HG02870 (cell line): ENCODE data around the gene RAB17.
A peak's percentile ranks its signal among the peaks of the same experiment; 100 is the strongest.

Experiments used
- ATAC-seq: cut with Tn5 transposase; IDR thresholded peaks from one replicate; pipeline ENCODE4 v1.9.1; 2021; ENCODE audit warnings: mild to moderate bottlenecking, moderate library complexity; ENCODE audit not compliant: unreplicated experiment

The RAB17 gene

DNA sequence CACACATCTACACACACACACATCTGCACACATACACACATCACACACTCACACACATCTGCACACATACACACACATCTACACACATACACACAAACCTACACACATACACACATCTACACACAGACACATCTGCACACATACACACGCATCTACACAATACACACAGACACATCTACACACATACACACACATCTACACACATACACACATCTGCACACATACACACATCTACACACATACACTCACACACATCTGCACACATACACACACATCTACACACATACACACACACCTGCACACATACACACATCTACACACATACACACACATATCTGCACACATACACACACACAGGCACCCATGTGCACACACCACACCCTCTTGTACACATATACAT, 24.6 kb downstream of the RAB17 start:
- ATAC-seq, result no peak

DNA sequence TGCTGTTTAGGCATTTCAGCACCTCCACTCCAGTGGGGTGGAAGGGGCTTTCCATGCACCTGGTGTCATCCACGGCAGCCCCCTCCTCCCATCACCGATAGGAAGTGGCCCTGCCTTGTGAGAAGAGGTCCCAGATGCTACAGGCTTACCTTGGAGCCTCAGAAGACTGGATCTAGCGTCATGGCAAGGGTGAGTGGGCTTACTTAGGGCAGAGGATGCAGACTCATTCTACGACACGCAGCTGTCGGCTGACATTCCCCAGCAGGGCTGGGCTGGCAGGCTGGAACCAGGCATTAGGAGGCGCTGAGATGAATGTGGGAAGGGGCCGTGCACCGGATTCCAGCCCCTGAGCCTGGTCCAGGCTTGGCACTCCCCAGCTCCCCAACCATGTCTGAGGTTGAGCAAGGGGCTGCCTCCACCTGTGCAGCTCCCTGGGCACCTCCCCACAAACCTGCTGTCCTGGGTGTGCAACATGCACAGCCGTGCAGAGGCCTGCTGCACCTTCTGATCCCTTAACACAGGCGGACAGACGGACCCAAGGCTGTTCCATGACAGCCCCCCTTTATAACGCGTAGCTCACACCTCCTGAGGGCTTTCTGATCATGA, 25.9 kb downstream of the RAB17 start:
- ATAC-seq, result no peak

DNA sequence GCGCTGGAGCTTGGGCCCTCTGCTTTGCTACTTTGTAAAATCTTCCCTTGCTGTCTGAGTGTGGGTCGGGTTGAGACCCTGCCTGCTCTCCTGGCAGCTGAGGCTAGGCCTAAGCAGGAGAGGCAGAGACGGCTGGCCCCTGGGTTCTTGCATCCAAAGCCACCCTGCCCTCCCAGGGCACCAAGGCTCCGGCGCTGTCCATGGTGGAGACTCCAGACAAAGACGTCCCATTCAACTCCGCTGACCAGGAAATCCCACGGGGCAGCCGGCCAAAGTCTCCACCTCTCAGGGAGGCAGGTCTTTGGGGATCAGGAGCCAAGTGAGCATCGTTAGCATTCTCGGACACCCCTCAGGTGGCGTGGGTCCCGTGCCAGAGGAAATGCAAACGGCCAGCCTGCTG, 26.7 kb downstream of the RAB17 start:
- no peak for ATAC-seq

DNA sequence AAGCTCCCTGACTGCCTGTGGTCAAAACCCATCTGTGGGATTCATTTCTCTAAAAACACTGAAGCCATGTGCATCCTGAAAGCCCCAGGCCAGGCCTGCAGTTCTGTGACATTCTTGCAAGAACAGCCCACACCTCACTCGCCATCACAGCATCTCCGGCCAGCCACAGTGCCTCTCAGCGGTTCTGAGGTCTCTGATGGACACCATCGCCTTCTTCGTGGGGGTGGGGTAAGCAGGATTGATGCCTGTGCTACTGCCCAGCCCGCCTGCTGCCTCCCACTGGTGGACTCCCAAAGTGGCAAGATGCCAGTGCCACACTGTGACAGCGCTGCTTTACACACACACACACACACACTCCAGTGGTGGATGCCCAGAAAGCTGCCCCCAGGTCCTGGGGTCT, 29.3 kb downstream of the RAB17 start:
- ATAC-seq, result no peak

DNA sequence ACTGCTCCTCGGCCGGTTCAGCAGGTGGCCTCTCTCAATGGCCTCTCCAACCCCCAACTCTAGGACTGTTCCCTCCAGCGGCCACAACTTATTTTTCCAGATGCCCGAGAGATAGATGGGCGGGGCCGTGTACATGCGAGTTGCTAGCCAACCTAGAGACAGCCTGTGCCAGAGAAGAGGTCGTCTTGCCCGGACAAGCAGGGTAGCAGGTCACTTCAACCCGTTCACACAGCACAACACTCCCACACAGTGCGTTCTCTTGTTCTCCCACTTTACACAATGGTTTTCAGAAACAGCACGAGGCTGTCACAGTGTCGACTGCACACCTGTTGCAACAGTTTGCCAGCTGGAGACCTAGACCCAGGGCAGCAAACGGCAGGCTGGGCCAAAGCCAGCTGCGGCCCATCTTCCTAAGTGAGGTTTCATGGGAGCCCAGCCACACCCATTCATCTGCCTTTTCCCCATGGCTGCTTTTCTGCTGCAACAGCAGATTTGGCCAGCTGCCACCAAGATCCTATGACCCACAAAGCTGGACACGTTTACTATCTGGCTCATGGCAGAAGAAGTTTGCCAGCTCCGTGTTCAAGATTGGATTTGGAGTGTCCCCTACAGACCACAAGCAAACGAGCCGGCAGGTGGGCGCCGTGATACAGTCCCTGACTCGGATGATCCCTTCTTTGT, 31.4 kb downstream of the RAB17 start:
- no peak for ATAC-seq

- no peak for ATAC-seq
Measured at GRCh38 chr2:237557633-237558015, 32.9 kb downstream of the RAB17 start.

GRCh38 chr2:237556773-237557632, 33.5 kb downstream of the RAB17 start:
- peak; percentile 92 for ATAC-seq

GRCh38 chr2:237555560-237555959, 35.0 kb downstream of the RAB17 start:
- no peak for ATAC-seq

DNA sequence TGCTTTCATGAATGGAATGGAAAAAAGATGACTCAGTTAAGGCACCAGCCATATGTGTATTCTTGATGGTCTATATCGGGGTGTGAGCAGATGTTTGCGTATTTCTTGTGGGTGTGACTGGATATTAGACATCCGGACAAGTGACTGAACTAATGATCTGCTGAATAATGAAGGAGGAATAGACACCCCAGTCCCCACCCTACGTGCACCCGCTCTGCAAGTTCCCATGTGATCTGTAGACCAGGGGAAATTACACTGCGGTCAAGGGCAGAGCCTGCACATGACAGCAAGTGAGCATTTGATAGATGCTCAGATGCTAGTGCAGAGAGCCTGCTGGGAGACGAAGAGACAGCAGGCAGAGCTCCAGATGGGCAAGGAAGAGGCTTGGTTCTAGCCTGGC, 36.6 kb downstream of the RAB17 start:
- ATAC-seq, result no peak

DNA sequence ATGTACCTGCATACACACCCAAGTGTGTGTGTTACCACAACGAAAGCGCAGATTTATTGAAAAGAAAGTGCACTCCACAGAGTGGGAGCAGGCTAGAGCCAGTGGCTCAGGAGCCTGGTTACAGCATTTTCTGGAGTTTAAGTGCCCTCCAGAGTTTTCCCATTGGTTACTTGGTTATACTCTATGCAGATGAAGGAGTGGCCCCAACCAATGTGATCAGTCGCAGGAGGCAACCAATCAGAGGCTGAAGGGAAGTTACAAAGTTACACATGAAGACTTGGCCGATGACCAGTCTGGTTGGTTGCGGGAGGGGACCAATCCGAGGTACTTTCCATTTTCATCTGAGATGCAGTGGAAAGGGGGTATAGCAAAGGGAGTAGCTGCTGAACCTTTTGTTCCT, 37.6 kb downstream of the RAB17 start:
- ATAC-seq, result no peak

- no peak for ATAC-seq
Measured at GRCh38 chr2:237551071-237551574, 39.4 kb downstream of the RAB17 start.

GRCh38 chr2:237549643-237550415, 40.7 kb downstream of the RAB17 start:
- ATAC-seq, result no peak

GRCh38 chr2:237549216-237549615, 41.3 kb downstream of the RAB17 start:
- ATAC-seq, result no peak

GRCh38 chr2:237547841-237548416, 42.6 kb downstream of the RAB17 start:
- no peak for ATAC-seq

DNA sequence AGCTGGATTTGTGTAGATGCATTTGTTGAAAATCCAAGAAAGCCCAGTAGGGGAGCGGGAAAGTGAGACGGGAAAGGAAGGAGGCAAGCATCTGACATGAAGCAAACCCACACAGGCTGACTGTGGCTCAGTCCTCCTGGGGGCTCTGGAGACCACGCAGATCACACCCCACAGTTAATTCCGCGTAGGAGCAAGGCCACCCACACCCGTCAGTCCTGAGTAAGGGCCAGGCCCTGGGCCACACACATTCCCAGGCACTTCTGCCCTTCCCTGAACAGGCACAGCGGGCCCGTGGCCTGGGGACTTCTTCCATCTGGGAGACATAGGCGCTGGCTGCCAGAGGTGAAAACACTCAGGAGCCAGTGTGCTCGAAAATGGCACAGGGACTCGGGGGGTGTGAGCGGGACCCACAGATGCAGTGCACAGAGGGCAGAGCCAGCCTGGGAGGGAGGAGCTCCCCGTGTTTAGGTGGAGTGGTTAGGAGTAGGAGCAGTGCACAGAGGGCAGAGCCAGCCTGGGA, 43.6 kb downstream of the RAB17 start:
- no peak for ATAC-seq

DNA sequence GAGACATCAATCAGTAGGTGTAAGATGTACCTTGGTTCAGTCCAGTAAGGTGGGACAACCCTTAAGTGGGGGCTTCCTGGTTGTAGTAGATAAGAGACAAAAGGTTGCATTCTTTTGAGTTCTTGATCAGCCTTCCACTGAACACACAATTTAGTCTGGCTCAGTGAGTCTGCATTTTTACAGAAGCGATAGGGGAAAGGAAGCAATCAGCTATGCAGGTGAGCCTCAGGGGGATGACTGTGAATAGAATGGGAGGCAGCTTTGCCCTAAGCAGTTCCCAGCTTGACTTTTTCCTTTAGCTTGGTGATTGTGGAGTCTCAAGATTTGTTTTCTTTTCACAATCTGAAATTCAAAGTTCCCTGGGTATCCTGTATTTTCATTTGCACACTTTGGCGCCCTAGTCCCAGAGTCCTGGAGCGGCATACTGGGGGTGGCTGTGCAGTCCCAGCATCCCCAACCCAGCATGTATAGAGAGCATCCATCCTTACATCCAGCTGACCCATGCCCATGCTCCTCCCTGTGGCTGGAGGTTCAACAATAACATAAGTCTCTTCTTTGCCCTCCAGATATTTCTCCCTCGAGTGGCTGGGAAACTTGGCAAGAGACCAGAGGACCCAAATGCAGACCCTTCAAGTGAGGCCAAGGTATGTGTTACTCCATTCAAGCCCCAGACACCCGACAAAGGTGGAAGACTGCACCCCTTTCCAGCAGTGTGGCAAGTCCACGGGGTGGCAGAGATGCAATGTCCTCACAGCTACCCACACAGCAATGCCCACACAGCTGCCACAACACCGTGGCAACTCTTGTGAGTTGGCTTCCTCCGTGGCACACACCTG, 44.3 kb downstream of the RAB17 start:
- no peak for ATAC-seq

DNA sequence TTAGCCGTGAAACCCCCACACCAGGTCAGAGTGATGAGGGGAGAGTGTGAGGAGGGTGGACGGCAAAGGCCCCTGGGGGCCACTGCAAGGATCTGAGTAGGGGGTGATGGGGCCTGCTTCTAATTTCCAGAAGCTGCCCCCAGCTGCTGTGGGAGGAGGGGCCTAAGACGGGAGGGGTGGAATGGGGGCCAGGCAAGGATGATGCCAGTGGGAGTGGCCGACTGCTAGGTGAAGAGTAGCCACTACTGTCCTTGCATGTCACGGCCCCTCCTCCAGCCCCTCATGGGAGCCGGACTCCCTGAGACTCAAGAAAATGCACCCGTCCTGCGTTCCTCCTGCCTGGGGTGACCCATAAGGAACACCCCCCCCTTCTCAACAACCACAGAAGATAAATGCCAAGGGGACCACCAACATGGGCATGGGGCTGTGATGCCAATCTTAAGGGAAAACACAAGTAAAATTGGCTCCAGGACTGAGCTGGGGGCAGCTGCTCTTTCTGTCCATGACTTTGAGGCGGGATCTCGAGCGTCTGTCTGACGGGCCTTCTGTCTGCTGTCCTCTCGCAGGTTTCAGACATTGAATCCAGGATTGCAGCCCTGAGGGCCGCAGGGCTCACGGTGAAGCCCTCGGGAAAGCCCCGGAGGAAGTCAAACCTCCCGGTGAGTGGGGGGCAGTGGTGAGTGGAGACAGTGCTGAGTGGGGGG, 48.4 kb downstream of the RAB17 start:
- ATAC-seq, result no peak

- no peak for ATAC-seq
Measured at GRCh38 chr2:237541243-237541642, 49.3 kb downstream of the RAB17 start.

DNA sequence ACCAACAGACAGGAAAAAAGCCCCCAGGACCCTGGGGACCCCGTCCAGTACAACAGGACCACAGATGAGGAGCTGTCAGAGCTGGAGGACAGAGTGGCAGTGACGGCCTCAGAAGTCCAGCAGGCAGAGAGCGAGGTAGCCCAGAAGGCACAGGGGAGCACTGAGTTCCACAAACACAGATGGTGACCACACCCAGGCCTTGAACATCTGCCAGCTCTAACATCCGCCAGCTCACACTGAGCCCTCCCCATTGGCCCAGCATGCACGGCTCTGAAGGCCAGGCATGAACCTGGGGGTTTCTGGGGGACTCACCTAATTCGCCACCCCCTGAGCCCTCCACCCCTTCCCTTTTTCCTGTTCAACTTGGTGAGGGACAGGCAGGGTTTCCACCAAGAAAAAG, 49.7 kb downstream of the RAB17 start:
- no peak for ATAC-seq
